ENCODE results near the gene FAM107B. TPM values are rescaled to one million over a fixed set of nuclear protein-coding genes. Genes with fewer than 3 reads are reported as not detected.

FAM107B gene
- total and polyA plus RNA-seq, 2 of the 4 experiments (the other 2 are of a cell fraction), result 26.4 to 27.1 TPM

DNA sequence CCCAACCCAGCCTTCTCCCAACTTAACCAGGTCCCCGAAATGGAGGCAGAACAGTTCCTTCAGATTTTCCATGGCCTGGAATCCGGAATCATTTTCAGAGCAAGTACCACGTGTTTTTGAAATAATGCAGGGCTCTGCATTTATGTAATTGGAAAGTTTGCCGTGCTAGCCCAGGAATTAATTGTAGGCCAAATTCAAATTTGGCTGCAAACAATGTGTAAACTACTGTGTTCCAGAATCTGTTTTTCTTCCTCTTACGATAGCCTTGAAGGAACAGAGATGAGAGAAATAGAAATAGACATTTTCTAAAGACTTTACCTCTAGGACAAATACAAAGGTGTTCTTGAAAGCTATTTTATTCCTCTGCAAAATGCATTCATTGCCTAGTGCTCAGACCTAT, 77.4 kb downstream of the FAM107B start:
- POLR2A ChIA-PET (ENCODE audit: unreplicated experiment), result no interaction called here
- Histone ChIP-seq H3K18ac (ENCODE audit: low read depth, low read length) (no peak overlapping the region), H3K79me1 (ENCODE audit: low read depth in 1 of 2, low read length in 2 of 2) (no peaks in the 10 kb centered on the region), H3K9me1 (ENCODE audit: insufficient read depth, low read length) (no peaks in the 10 kb centered on the region), H2AFZ (replicated peaks; ENCODE audit: low read length, poor library complexity) (no peak overlapping the region), H4K5ac (ENCODE audit: low read depth, low read length) (no peak overlapping the region), H3K9me3 (ENCODE audit: control insufficient read depth, insufficient read depth, low read length) (no peaks in the 10 kb centered on the region), H2AK5ac (ENCODE audit: low read depth, low read length) (no peak overlapping the region), H3K36me3 (ENCODE audit: control insufficient read depth, insufficient read depth, low read length) (no peaks in the 10 kb centered on the region), H3K23ac (ENCODE audit: low read depth, low read length) (no peak overlapping the region), H3K27ac (ENCODE audit: insufficient read depth, low read length) (no peak overlapping the region), H3K14ac (replicated peaks; ENCODE audit: low read depth, low read length) (no peak overlapping the region), H4K20me1 (ENCODE audit: insufficient read depth, low read length) (no peaks in the 10 kb centered on the region), H3K4me2 (ENCODE audit: low read depth, low read length) (no peak overlapping the region), H2BK15ac (ENCODE audit: low read depth, low read length) (no peak overlapping the region), H3K4me3 (ENCODE audit: insufficient read depth, low read depth, low read length) (no peak overlapping the region), H2BK120ac (ENCODE audit: low read depth, low read length) (no peak overlapping the region), H2BK5ac (ENCODE audit: low read depth, low read length, poor library complexity, severe bottlenecking) (no peak overlapping the region), H4K8ac (ENCODE audit: low read depth in 2 of 2, low read length in 2 of 2) (no peak overlapping the region), H3K4me1 (ENCODE audit: control insufficient read depth, insufficient read depth, low read length) (peaks cover 4% of the 10 kb centered on the region; the same call in 1 of the 2 replicates), H3K9ac (ENCODE audit: low read depth, low read length) (no peak overlapping the region), H3K4ac (ENCODE audit: low read depth, low read length) (no peak overlapping the region), H2BK20ac (ENCODE audit: low read depth, low read length) (no peak overlapping the region), H3K56ac (ENCODE audit: extremely low read depth, insufficient read depth, low read length) (no peak overlapping the region), H3K27me3 (ENCODE audit: control insufficient read depth, insufficient read depth, low read length) (no peaks in the 10 kb centered on the region), H4K91ac (ENCODE audit: insufficient read depth, low read depth, low read length) (no peak overlapping the region), H2AK9ac (replicated peaks; ENCODE audit: low read depth, low read length, poor library complexity) (no peak overlapping the region)
- in situ Hi-C loops (cut with MboI; ENCODE audit: low sequenced_read_pairs), result no loop called here
- BruUV-seq (replicated peaks), result no TSS peak
- 60% methylated on average over 1 of the region's 5 CpGs; no CpG with 5 or more reads in 1 of the 2 experiments for WGBS, 2 experiments (ENCODE audit: extremely low coverage in 2 of 2, insufficient read length in 1 of 2)
- dilution Hi-C loops (cut with HindIII; ENCODE audit: low sequenced_read_pairs, unreplicated experiment), result no loop called here
- intact Hi-C loops (cut with micrococcal nuclease), result no loop called here
- ATAC-seq (ENCODE audit: low read depth) (no peak), DNase-seq (no peak)
- no peak for TF ChIP-seq CEBPB (IDR thresholded peaks at IDR 0.05; ENCODE audit: low read depth, low read length)
- TF ChIP-seq MAFK (IDR thresholded peaks at IDR 0.05; ENCODE audit: low read depth, low read length), result no peak
- TF ChIP-seq, protein P1, sequence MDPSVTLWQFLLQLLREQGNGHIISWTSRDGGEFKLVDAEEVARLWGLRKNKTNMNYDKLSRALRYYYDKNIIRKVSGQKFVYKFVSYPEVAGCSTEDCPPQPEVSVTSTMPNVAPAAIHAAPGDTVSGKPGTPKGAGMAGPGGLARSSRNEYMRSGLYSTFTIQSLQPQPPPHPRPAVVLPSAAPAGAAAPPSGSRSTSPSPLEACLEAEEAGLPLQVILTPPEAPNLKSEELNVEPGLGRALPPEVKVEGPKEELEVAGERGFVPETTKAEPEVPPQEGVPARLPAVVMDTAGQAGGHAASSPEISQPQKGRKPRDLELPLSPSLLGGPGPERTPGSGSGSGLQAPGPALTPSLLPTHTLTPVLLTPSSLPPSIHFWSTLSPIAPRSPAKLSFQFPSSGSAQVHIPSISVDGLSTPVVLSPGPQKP (IDR thresholded peaks at IDR 0.05; ENCODE audit: borderline replicate concordance, low read depth, low read length), result no peak
- no peak for TF ChIP-seq FOS (IDR thresholded peaks at IDR 0.05; ENCODE audit: low read depth, low read length)
- CTCF ChIA-PET, result interaction anchor here (1.0 kb wide), 1 partner anchor 10 kb away, joined by 3 read pairs; no protein-coding TSS in a partner anchor

Data from IMR-90 (cell line).